Activated CD4-positive, alpha-beta T cell treated with anti-CD3 and anti-CD28 coated beads for 1 hour (primary cell): ENCODE results near the gene MICB.
"Not testable (repeated sequence)": the region's sequence is repeated elsewhere in the genome, so short reads cannot be mapped to it uniquely, and the experiment has no call there.

Experiments used
- DNase-seq: peaks from one replicate; pipeline ENCODE4 v3.0.0-alpha.2; 2020

MICB gene

DNA sequence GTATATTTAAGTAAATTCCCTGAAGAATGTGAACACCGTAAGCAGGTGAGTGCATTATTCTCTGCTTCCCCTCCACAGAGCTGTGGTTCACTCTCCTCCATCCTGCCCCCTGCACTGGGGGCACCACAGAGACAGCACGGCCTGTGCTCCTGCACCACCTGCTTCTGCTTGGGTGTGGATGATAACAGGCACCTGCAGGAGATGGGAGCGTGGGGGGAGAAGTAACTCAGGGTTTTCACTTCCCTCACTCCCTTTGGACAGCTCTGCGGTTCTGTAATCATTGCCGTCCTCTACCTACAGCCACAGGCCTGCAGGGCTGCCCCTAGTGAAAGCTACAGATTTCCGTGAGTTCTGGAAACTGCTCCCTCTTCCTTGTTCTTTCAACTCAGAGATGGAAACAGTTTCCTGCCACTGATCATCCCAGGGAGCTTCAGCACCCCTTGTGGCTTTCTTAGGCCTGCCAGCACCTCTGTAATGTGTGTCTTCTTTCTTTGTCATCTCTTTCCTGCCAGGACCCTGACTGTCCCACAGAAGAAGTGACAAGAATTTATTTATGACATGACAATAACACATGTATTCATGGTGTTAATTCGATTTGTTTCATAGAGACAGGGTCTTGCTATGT is 21.3 kb upstream of the MICB start:
- DNase-seq, result no peak

DNA sequence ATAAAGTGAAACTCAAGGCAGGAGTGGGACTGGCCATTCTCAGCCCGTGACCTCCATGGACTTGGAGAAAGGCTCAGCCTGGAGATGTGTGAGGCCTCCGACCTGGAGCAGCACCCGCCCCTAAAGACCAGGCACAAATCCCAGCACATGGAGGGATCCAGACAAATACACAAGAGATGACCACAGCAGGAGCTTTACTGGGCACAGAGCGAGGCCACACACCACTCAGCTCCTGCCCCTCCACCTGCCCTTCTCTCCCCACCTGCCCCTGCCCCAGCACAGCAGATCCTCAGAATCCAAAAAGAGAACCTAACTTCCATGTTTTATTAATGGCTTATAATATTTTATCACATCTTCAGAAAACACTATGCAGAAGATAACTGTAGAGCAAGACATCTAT is 20.4 kb upstream of the MICB start:
- no peak for DNase-seq

DNA sequence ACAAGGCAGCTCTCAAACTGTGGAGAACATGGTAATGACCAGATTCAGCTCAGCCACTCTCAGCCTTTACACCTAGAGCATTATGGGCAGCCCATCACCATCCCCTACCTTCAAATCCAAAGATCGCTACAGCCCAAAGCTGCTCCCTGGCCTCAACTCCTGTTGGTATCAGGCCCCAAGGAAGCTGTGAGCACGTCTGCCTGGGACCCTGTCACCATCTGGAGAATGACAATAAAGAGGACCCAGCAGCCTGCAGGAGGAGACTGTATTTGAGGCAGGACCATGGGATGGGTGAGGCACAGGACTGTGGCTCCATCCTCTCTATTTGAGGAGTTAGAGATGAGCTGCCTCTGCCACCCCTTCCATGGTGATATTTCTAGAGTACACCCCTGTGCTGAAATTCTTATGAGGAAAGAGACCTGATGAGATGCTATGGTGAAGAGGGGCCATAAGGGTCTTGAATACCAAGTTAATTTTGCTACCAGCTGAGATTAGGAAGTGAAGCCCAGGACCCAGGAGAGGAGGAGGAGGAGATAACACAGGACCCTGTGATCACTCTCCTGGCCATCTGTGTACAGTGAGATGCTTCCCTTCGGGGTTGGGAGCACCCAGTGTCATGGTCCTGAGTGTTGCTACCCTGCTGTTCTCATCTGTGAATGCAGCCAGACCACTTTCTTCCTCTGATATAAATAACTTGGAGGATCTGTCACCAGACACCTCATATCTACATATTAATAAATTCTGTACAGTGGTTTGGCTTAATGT is 19.6 kb upstream of the MICB start:
- no peak for DNase-seq

DNA sequence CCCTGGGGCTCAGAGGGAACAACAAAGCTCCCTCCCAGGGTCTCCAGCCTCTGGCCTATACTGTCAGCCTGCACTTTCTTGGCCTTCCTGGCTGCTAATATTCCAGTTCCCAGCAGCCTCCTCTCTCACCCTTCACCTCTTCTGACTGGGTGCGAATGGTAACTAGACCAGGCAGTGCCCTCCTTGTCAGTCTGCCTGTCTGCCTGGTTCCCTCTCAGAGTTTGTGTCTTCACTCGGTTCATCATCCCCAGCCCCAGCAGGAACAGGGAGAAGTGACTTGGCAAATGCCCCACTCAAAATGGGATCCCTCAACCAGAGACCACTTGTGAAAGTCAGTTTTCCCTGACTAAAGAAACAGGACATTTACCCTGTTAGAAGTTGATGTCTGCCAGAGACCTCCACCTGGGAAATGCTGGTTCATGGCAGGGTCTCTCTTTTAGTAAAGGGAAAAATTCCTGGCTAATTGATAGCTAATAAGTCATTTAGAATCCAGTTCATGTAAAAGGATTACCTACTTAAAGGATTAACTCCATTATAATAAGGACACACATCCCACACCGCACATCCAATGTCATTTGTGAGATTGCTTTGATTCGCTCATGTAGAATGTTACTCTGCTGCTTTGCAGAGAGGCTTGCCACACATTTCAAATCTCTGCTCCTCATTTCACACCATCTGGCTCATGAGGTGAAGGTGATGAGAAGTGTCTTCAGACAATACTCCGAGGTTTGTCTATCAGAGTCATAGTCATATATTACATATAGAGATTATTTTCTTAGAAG is 18.6 kb upstream of the MICB start:
- DNase-seq, result no peak

DNA sequence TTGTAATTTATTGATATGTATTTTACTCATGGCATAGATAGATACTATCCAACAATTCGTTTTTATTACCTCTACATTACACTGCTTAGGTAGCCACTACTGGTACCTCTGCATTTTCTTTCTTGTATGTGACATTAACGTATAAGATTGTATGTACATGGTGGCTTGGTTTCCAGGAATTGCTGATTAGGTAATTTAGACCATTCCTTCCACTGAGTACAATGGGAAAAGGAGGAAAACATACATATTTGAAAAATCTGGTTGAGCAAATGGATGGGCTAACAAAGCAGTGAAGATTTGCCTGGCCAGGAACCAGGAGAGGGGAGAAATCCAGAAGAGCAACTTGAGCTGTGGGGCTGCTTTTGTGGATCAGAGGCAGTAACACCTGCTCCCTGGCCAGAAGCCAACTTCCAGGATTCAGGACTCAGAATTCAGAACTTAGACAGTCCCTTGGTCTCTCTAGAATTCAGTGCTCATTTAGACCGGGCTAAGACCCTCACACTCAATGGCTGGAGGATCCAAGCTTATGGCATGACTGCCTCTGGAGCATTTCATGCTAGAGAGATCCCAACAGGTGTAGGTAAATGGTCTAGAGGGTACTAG is 17.9 kb upstream of the MICB start:
- DNase-seq, result no peak

DNA sequence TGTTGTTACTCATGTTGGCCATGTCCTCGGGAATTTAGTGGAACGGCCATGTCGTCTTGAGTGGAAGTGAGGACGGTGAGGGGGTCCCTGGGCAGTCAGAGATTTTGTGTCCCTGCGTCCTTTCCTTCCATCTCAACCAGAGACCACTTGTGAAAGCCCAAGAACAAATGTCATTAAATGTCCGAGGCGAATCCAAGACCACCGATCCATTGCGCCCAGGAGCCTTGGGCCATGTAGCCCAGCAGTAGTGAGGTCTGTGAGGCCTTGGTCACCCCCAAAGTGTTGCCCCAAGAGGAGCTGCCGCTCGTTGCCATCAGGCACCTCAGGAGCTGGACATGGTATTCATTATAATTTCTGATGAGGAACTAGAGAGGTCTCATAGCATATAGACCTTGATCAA is 17.4 kb upstream of the MICB start:
- DNase-seq, result no peak

DNA sequence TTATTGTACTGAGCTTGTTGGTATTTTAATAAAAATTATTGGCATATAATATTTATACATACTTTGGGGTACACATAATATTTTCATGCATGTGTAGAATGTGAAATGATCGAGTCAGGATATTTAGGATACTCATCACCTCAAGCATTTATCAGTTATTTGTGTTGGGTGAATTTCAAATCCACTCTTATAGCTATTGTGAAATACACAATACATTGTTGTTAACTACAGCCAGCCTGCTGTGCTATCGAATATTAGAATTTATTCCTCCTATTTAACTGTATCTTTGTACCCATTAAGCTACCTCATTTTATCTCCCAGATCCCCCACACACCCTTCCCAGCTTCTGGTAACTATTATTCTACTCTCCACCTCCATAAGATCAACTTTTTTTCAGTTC is 14.6 kb upstream of the MICB start:
- DNase-seq, result no peak

DNA sequence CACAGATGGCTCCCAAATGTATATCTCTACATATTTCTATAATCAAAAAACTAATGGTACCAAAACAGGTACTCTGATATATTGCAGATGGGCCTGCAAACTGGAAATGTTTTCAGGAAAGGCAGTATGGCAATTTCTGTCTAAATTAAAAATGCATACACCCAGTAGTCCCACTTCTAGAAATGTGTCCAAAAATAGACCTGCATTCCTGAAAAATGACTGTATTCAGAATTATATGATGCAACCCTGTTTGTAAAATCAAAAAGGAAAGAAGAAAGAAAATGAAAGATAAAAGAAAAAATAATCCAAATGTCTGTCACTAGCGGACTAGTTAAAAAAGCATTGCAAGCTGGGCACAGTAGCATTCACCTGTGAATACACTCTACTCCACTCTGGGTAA is 12.9 kb upstream of the MICB start:
- no peak for DNase-seq

DNA sequence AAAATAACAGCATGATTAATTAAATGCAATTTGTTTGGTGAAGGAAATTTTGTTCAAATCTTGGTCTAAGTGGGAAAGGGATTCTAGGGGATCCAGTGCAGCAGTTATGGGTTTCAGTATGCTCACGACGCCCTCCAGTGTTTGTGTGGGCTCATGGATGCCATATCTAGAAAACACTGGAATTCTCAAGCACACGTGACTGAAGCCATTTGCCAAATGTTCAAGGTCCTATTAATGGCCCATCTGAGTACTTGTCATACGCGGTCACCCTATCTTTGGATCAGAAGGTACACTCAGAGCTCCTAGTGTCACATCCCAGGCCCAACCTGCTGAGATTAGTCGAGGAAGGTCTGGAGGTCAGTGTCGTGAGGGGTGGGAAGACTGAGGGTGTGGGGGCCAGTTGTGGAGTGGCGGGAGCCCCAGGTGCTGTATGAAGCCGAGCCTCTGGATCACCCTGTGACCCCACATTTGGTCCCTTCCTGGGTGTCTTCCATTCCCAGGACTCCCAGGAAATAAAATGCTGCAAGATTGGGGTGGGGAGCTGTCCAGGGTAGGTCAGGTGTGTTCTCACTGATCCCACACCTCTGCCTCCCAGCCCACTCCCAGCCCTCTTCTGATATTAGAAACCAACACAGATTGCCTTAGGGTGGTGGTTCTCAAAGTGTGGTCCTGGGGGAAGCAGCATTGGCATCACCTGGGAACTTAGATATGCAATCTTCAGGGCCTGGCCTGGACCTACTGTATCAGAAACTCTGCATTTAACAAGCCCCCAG is 11.7 kb upstream of the MICB start:
- not testable (repeated sequence) for DNase-seq

DNA sequence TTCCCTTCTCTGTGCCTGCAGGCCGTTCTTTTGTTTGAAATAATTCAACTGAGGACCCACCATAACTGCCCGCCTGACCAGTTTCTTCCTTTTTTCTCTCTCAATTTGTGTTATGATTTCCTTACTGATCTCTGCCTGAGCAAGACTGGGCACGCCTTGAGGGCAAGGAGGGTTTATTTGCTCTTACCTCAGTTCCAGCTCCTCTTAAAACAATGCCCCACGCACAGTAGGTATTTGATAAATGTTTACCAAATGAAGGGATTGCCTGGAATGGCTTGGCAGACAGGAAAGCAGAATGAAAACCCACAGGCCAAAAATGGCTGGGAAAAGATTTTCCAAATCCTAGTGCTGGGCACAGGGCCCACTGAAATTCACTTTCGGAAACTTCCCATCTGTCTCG is 10.3 kb upstream of the MICB start:
- DNase-seq, result not testable (repeated sequence)

DNA sequence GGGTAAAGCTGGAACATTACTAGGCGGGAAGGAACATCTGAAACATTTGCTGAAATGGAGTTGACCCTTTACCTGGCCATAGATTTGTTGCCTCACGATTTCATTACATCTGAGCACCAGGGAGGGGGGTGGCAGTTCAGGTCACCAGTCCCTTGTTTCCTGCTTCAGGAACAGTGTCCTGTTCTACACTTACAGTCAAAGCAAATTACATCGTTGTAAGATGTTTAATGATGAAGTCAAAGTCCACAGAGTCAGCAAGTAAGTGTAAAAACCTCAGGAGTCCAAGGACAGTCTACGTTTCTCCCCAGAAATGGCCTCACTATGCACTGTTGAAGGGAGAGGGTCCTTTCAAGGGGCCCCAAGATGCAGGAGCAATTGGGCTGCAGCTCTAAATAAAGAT is 8.9 kb upstream of the MICB start:
- no peak for DNase-seq

DNA sequence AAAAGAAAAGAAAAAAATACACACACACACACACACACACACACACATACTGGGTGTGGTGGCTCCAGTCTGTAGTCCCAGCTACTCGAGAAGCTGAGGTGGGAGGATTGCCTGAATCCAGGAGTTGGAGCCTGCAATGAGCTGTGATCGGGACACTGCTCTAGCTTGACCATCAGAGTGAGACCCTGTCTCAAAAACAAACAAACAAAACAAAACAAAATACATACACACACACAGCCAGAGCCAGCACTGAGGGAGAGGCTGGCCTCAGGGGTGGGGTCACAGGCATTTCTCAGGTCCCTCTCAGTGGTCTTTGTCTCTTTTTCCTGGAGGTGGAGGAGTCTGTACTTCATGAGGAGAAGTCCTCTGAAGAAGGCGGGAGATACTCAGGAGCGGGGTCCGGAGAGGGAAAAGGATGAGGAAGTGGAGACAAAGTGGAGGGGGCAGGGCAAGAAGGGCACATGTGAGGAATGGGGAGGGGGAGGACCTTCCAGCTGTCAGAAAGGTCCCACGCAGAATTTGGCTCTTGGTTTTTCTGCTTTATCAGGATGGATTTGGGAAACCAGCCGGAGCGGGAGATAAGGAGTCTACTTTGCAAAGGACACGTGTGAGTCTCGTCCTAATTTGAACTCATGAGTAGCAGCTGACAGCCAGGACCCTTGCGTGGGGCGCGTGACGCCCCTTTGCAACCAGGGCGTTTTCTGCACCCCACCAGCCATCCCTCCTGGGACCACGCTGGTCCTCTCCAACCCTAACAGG is 7.7 kb upstream of the MICB start:
- DNase-seq, result no peak

DNA sequence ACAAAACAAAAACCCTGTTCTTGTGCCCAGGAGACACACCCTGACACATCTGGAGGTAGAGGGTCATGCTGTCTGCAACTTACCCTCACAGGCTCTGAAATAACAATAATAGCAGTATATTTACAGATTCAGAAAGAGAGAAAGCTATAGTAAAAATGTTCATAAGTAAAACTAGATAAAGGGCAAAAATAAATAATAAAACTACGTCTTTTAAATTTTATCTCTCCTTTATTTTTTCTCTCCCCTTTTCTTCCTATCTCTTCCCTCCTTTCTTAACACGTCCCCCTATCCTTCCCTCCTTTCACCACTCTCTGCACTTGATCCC is 4.4 kb upstream of the MICB start:
- not testable (repeated sequence) for DNase-seq

DNA sequence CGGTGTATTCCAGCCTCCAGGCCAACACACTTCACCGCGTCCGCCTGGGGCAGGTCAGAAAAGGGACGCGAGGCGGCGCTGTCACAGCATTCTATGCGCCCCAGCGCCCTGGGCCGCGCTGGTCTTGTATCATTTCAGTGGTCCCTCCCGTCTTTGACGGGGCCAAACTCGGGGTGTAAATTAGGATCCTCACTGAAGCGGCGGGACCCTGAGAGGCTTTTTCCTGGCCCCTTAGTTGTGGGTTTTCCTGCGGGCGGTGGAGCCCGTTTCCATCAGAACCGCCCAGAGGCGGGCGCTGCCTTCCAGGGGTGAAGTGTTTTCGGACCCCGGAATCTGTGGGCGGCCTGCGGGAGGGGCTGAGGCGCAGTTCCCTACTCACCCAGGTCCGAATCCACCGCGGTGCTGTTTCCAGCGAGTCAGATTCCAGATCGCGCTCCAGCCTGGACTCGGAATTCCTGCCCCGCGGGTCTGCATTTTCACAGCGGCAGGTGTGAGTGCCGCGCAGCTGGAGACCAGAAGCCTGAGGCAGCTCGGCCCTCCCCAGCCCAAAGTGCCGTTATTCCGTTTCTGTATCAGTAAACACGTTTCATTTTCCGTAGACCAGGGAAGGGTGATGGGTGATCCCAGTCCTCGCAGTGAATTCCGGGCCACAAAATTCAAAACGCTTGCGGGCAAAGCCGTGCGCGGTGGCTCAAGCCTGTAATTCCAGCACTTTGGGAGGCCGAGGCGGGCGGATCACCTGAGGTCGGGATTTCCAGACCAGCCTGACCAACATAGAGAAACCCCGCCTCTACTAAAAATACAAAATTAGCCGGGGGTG is 3.9 kb upstream of the MICB start:
- peak; percentile 64 for DNase-seq

DNA sequence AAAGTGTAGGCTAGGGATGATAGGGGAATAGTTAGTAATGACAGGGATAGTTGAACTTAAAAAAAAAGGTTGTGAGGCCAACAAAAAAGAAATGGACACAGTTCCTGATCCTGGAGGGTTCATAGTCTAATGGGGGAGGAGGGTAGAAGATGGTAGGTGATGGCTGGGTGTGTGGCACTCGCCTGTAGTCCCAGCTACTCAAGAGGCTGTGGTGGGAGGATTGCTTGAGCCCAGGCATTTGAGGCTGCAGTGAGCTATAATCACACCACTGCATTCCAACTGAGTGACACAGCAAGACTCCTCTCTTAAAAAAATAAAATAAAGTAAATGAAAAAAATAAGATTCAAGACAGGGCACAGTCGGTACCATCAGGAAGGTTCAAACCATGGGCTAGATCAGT is 2.4 kb upstream of the MICB start:
- DNase-seq, result no peak

DNA sequence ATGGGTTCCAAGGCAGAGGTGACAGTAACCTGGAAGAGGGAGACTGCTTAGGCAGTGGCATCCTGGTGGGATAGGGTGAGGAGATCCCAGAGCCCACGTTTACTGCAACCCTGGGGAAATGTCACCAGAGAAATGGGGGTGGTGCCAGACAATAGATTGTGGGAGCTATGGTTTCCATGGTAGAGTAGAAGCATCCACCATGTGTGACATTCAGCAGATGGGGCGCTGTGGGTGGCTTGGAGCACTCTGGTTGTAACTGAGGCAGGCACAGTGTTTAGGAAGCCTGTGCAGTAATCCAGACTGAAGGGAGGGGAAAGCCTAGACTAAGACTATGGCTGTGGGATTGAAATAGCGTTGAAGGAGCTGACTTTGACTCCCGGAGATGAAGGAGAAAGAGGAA is 1.1 kb upstream of the MICB start:
- DNase-seq, result not testable (repeated sequence)

DNA sequence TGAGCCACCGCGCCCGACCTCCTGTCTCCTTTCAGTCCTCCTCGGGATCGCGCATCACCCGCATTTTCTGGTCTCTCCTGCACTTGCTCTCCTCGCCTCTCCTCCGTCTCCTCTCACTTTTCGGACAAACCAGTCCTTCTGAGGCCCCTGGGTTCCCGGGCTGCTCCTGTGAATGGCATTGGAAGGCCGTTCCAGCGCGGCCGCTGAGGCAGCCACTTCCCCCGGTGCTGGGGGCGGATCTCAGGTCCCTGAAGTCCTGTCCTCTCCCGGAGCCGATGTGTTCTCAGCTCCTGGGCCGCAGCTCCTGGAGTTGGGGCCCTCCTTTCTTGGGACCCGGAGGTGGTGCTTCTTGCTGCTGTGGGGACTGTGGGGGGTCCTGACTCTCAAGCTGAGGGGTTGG is 803 bp downstream of the MICB start:
- no peak for DNase-seq

DNA sequence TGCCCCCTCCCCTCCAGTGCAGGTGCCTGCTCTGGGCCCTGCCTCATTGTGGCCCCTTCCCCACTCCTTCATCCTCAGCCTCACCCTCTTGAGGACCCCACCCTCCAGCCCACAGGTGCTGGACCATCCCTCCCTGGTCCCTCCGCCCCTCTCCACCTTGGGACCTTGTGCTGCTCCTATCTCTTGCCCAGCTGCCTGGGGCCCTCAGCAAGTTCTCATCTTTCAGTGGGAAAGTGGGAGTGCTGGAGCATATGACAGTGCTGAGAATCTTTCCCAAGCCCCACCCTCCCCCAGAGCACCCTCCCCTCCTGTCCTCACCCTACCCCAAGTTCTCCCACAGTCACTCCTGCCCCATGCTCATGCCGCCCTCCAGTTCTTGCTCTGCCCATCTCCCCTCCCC is 1.7 kb downstream of the MICB start:
- not testable (repeated sequence) for DNase-seq

DNA sequence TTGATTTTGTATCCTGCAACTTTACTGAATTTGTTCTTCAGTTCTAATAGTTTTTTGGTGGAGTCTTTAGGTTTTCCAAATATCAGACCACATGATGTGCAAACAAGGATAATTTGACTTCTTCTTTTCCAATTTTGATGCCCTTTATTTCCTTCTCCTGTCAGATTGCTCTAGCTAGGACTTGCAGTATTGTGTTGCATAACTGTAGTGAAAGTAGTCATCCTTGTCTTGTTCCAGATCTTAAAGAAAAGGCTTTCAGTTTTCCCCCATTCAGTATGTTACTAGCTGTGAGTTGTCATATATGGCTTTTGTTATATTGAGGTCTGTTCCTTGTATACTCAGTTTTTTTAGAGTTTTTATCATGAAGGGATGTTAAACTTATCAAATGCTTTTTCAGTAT is 4.6 kb downstream of the MICB start:
- no peak for DNase-seq

DNA sequence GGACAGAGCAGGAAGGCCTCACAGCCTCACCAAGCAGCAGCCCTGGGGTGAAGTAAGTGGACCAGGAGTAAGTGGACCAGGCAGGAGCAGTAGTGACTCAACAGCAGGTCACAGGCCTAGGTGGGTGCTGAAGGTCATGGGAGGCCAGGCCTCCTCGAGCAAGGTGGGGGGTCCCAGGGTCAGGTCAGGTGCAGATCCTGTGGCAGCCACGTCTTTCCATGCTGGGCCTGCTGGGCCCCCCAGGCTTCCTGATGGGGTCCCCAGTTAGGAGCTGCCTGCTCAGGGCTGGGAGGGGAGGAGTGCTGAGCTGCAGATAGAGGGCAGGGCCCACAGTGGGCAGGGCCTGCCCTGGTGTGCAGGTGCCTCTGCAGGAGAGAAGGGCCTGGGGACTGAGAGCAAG is 11.1 kb downstream of the MICB start:
- not testable (repeated sequence) for DNase-seq

DNA sequence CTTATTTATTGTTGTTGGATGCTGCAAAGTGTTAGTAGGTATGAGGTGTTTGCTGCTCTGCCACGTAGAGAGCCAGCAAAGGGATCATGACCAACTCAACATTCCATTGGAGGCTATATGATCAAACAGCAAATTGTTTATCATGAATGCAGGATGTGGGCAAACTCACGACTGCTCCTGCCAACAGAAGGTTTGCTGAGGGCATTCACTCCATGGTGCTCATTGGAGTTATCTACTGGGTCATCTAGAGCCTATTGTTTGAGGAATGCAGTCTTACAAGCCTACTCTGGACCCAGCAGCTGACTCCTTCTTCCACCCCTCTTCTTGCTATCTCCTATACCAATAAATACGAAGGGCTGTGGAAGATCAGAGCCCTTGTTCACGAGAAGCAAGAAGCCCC is 12.1 kb downstream of the MICB start:
- DNase-seq, result no peak
